CD4-positive, alpha-beta T cell treated with Interleukin-6 at 100 ng/mL for 8 hours (primary cell): ENCODE data around the gene SASH1.

ENCODE experiments used
- DNase-seq: peaks from one replicate; pipeline ENCODE4 v3.0.0-alpha.2; 2020; ENCODE audit warnings: mixed read lengths, low spot score

Gene SASH1

GRCh38 chr6:148432462-148433195 is 90.0 kb downstream of the SASH1 start:
- no peak for DNase-seq

GRCh38 chr6:148435386-148435785 is 92.7 kb downstream of the SASH1 start:
- no peak for DNase-seq

GRCh38 chr6:148436466-148436865 is 93.8 kb downstream of the SASH1 start:
- no peak for DNase-seq

- DNase-seq: no peak
Measured at GRCh38 chr6:148438632-148439031, 96.0 kb downstream of the SASH1 start.

GRCh38 chr6:148440016-148440415 is 97.4 kb downstream of the SASH1 start:
- no peak for DNase-seq

GRCh38 chr6:148440877-148441453 is 98.3 kb downstream of the SASH1 start:
- DNase-seq: no peak

- no peak for DNase-seq
Measured at GRCh38 chr6:148441454-148441911, 98.8 kb downstream of the SASH1 start.

GRCh38 chr6:148443798-148444560 is 101.3 kb downstream of the SASH1 start:
- no peak for DNase-seq

GRCh38 chr6:148445116-148445515 is 102.5 kb downstream of the SASH1 start:
- no peak for DNase-seq

GRCh38 chr6:148445620-148446019 is 103.0 kb downstream of the SASH1 start:
- no peak for DNase-seq

- no peak for DNase-seq
Measured at GRCh38 chr6:148446681-148447080, 104.0 kb downstream of the SASH1 start.

- no peak for DNase-seq
Measured at GRCh38 chr6:148447521-148448230, 105.0 kb downstream of the SASH1 start.

GRCh38 chr6:148448369-148449012 is 105.9 kb downstream of the SASH1 start:
- no peak for DNase-seq

- DNase-seq: no peak
Measured at GRCh38 chr6:148450866-148451265, 108.2 kb downstream of the SASH1 start.

GRCh38 chr6:148451690-148452089 is 109.1 kb downstream of the SASH1 start:
- peak; percentile 30 for DNase-seq

- no peak for DNase-seq
Measured at GRCh38 chr6:148452876-148453275, 110.2 kb downstream of the SASH1 start.

- no peak for DNase-seq
Measured at GRCh38 chr6:148453906-148454305, 111.3 kb downstream of the SASH1 start.

- no peak for DNase-seq
Measured at GRCh38 chr6:148455225-148455624, 112.6 kb downstream of the SASH1 start.

GRCh38 chr6:148455674-148456558 is 113.3 kb downstream of the SASH1 start:
- no peak for DNase-seq

- DNase-seq: no peak
Measured at GRCh38 chr6:148457137-148457842, 114.7 kb downstream of the SASH1 start.
